HG02870 (cell line): Measurements from ENCODE around the gene GNAQ.

ENCODE experiments used
- ATAC-seq: cut with Tn5 transposase; IDR thresholded peaks from one replicate; pipeline ENCODE4 v1.9.1; 2021; ENCODE audit warnings: mild to moderate bottlenecking, moderate library complexity; ENCODE audit not compliant: unreplicated experiment

GNAQ gene

DNA sequence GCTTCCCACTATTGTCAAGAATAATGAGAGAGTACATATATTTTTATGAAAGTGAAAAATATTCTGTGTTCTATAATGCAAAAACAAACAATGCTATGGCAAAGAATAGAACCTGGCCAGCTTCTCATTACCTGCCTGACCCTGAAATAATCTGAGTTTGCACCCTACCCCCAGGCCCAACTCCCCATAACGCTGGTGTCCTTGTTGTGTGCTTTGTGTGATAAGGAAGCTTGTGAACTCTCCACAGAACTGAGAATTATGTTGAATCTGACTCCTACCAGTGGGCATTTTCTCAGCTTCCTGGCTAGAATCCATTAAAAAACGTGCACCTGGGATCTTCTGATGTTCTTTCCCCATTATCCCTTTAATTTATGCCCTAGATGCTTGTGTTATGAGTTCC lies 205.5 kb downstream of the GNAQ start:
- no peak for ATAC-seq

DNA sequence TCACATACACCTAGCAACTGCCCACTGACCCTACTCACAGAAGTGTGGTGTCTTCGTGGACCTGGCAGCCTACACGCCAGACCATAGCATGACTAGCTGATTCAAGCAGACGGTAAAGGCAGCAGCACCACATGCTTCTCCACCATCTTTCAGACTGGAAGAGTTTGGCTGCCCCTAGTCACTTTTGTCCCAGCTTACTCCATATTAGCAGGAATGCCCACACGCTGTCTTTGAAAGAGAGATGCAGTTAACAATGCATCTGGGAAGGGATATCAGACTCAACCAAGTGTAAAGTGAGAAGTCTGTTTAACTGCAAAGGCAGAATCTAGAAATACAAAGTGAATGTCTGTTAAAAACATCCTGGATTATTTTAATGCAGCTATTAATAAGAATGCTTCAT lies 206.2 kb downstream of the GNAQ start:
- ATAC-seq, result no peak

DNA sequence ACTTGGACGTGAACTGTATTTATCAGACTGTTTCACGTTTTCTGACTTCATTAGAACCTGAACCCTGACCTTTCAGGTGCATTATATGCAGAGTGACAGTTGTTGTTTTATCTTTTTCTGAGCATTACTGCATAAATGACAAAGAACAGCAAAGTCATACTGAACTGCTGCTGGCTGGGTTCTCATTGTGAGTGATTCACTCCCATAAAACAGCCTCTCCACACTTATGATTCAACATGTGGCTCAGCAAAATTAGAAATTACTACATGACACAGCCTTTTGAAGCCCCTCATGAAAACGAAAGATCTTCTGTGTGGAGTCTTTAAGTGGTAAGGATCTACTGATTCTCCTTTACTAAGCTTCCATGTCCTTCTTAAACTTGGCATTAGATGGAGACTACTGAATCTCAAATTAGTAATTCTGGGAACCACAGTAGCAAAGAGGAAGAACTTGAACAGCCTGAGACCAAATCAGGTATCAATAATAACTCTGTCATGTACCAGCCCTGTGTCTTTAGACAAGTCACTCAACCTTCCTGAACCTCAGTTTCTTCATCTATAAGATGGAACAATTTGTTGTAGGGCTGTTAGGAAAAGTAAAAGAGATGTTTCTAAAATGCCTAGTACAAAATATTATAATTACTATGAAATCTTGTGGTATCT lies 211.2 kb downstream of the GNAQ start:
- no peak for ATAC-seq

DNA sequence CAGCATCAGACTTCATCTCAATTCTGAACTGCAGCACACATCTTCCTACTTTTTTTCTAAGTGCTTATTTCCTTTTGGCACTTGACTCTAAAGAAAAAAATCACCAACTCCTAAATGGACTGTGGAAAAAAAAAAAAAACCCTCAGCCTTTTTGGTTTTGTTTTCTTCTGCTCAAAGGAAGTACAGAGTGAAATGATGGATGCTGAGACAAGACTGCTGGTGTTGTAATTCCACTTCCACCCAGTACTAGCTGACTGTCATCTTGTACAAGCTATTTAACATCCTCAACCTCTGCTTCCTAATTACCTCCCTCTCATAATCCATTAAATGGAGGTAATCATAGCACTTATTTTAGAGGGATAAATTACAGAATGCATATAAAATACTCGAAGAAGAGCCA lies 212.0 kb downstream of the GNAQ start:
- no peak for ATAC-seq

DNA sequence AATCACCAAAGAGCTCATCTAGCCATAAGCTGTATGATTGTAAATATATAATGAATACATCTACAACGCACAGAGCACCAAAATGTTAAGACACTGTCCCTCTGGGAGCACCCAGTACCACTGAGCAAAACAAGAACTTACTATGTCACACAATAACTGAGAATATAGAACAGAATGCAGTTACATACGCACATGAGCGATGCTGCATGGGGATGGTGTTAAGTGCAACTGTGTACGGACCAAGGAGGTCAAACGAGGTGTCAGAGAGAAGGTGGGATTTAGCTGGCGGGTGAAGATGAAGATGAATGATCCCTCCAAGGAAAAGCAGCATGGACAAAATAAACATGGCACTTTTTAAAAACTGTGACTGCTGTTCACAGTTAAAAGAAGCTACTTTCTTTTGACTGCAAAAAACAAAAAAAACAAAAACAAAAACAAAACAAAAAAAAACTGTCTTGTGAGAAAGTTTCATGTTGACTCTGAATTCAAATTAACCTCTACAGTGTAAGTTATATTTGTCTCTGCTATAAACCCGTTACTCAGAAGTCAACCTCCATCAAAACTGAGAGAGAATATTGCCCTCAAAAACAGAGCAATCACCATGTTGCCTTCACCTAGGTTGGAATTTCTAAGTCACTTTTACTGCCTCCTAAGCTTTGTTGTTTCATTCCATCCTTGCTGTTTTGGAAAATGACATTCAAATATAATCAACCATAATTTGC lies 213.9 kb downstream of the GNAQ start:
- ATAC-seq, result peak; percentile 58

DNA sequence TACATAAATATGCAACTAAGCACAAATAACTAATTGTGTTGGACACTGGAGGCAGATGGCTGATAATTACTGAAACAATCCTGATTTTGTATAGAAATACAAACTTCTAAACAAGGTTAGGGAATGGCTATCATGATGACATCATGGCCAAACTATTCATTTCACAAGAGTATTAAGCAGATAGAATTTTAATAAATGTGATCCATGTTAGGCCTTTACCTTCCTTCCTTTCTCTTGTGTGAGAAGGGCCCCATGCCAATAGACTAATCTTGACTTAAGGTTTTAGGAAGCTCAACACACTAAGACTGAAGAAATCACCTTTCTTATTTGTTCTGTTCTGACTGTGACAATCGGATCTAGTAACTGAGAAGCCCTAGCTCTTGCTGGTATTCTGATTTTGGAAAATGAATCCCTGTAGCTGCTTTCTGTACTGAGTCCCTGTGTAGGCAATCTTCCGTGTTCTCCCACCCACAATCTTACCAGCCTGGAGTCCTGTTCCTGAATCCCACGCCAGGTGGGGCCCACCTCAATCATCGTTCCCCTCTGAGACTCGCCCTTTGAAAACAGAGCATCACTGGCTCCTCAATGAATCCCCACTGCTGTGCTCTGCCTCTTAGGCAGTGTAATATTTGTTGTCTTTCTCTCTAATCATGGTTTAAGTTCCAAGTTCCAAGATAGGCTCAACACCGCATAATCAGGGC lies 214.8 kb downstream of the GNAQ start:
- ATAC-seq, result no peak

DNA sequence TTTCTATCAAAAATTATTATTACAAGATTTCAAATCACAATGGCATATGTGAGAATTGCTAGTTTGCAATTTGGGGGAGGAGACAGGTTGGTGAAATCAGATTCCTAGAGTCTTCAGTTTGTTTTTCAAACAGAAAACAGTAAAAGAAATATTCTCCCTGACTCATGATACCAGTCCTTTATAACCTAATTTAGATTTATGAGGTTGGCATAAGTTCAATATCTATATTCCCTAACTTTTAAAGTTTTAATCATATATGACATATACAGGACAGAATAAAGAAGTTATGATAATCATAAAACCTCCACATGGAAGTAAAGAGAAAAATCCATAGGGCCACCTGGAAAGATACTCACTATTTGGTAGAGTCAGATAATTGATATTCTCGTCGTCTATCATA lies 216.4 kb downstream of the GNAQ start:
- no peak for ATAC-seq

DNA sequence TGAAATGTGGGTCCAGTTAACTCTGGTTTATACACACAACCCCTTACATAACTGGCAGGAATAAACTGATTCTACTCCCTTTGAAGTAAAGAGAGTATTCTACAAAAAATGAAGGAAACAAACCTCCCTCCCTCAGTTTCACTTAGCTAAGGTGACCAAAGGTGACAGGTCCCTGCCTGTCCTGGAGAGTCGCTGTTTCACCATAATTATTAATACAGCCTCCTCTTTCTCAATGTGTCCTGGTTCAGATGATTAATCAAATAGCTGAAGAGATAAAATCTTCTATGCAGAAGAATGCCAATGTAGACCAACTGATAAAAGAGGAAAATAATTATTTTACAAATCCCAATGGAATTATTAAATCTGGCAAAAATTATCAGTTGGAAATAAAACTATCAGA lies 219.8 kb downstream of the GNAQ start:
- no peak for ATAC-seq

DNA sequence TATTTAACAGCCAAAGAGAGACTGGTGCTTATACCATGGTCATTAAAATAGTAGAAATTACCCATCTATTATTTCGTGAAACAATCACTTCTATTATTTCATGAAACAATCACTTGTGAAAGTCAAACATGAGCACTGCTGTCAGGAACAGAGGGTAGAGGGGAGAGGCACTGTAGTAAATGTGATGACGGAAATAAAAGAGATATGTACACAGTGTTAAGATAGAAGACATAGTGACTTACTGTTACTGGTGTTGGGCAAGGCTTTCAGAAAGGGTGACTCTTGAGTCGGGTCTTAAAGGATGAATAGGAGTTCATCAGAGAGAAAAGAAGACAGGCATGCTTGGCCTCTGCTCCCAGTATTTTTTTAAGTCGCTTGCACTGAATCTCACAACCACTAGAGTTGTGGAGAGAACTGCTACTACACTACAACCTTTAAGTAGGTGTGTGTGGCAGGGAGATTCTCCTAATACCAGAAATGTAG lies 220.9 kb downstream of the GNAQ start:
- ATAC-seq, result no peak

DNA sequence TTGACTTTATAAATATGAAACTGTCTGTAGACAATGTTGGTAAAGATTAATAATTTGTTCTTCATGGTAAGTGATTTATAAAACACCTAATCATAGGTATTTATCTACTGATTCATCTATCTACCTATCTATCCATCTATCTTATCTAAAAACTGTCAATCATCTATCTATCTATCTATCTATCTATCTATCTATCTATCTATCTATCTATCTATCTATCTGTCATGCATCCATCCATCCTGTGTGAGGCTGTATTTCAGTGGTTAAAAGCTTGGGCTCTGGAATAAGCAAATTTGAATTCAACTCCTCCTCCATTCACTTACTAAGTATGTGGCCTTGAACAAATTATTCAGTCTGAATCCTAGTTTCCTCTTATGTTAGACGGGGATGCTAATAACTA lies 221.6 kb downstream of the GNAQ start:
- no peak for ATAC-seq

DNA sequence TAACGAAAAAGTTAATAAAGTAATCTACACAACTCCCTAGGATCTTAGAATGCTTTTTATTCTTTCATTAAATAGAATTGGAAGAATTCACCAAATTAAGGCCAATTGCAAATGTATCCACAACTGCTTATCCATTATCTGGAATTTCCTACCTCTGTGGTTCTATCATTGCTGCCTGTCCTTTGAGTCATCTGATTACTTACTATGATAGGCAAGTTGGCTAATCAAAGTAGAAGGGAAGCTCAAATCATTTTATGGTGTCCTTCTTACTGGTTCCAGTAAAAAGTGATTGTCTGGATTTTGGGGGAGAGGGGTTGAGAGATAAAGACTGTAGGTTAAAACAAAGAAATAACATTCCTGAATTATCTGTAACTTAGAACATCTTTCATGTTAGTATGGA lies 222.1 kb downstream of the GNAQ start:
- ATAC-seq, result no peak

DNA sequence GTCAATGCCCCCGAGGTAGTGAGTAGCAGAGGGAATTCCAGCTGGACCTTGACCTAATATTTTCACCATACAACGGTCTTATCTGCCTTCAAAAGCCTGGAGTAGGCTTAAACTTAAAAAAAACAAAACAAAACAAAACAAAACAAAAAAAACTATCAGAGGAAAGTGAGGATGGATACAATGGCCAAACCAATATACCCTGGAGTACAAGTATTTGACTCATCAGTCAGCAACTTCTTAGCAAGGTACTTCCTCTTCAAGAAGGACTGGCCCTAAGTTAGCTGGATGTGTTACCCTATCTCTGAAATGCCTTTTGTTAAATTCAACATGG lies 222.9 kb downstream of the GNAQ start:
- no peak for ATAC-seq

DNA sequence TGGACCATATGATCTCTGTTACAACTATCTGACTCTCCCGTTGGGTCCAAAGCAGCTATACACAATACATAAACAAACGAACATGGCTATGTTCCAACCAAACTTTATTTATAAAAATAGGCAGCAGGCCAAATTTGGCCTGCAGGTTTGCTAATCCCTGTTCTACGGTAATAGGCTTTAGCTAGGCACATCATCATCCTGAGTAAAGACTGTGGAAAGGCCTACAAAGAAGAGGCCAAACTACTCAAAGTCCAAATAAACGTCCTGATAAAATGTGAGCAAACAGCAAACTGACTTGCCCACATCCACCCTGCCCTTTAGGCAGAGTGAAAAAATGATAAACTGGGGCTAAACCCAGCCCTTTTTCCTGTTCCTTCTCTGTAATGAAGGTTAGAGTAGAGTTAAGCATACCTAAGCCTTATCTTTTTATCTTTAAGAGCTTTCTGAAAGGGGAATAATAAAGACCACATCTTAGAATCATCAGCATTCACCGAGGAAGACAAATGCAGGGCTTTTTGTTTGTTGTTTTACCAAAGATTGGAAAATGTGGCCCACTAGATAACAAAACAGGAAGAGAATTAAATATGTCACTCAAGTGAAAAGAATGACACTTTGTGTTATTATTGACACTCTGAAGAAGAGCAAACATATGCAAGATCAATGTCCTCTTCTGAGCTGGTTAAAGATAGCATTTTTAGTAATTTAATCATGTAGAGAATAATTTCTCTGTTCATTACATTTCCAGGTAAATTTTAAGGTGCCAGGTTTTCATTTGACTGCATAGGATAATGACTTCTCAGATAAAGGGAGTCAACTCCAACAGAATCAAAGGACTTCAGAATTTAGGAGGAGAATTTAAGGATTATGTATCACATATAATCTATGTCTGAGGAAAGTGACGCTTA lies 223.5 kb downstream of the GNAQ start:
- ATAC-seq, result no peak

DNA sequence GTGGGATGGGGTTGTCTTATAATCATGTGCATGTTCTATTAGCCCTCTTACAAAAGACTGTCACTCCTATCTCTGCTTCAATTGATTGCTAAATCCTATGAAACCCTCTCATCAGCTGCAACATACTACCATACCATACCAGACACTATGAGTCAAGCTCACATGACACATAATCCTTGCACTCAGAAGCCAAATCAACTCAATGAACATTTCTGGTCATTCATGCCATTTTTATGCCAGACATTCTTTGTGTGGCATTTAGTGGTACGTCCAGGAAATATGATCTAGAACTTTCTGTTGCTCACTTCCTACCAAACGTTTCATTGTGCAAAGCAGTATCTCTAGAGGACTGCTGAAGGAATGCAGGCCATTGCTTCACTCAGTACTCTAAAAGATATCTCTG lies 224.3 kb downstream of the GNAQ start:
- ATAC-seq, result no peak

DNA sequence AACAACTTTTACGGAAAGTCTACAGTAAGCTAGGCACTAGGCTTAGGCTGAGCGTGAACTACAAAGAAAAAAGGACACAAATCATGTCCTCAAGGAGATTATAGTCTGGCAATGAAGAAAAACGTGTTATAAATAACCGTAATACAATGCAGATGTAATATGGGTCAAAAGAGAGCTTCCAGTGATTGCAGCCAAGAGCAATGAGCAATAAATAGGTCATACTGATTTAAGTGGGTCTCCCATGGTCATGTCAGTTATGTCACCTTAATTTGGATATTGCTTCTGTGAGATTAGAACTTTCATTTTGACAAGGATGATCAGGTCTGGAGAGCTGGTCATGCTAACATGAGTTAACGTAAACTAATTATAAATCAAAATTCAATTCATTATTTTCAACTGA lies 224.9 kb downstream of the GNAQ start:
- ATAC-seq, result no peak

DNA sequence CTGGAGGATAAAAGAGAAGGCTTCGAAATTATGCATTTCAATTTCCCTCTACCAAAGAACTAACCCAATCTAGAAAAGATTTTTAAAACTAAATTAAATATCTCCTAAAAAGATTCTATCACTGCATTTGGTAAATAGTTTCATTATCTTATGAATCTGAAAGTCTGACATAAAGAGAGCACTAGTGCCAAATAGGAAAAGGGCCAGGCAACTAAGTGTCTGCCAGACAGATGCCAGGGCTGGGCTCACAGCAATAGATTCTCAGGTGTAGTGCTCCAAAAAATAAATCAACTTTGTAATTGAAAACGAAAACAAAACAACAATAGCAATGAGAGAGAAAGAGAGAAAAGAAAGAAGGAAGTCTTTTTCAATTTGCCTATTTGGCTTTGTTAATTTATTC lies 225.8 kb downstream of the GNAQ start:
- ATAC-seq, result no peak

DNA sequence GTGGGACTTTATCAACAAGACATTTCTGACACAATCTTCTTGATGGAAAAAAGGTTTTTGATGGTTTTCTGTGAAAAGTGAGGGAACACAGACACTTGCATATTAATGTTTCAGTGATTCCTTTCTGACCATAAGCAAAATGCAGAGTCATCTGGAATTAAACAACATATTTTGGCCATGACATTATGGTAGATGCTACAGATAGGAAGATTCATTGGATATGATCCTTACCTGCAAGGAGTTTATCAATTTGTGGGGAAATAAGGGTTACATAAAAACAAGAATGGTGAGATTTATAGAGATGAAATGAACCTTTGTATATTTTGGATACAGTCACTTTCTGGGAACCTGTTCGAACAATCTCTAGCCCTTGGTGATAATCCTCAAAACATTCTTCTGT lies 228.2 kb downstream of the GNAQ start:
- ATAC-seq, result no peak

DNA sequence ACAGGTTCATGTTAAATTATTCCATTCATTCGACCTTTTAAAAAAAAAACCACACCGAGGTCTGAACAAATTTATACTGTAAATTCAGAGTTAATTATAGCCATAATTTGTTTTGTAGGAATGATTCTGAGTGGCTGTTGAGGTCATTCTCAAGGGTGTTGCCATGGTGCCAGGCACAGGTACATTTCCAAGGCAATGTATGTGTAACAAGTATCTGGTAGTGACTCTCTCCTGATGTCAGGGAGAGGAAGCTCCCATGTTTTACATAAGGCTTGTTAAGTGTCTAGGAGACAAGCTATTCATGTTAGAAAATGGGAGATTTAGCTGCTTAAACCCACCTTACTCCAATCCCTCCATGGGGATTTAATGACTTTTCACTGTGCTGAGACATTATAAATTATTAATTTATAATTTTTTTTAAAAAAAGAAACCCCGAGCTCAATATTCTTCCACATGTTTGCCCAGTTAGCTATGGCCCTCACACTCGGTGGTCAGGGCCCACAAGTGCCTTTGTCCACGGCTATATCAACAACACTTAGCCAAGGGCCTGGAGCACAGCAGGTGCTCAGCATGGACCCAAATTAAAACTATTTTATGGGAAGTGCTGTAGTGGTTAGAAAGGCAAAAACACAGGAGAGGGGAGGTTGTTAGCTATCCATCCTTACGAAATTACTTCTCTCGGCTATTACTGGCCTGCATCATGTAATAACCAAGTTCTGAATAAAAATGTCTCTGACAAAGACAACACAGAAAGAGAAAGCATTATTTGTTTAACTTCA lies 228.9 kb downstream of the GNAQ start:
- no peak for ATAC-seq

DNA sequence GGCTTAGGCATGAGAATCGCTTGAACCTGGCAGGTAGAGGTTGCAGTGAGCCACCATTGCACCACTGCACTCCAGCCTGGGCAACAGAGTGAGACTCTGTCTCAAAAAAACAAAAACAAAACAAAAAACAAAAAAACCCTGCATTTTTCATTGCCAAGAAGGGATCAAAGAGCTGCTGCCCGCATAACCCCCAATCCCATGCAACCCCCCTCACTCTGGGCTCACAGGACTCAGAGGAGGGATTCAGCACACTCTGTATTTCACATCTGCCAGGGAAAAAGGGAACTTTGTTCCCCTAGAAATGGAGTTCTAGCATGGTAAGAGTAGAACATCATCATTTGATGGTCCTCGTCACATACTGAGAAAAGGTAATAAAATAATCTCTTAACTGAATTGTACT lies 229.5 kb downstream of the GNAQ start:
- ATAC-seq, result no peak

DNA sequence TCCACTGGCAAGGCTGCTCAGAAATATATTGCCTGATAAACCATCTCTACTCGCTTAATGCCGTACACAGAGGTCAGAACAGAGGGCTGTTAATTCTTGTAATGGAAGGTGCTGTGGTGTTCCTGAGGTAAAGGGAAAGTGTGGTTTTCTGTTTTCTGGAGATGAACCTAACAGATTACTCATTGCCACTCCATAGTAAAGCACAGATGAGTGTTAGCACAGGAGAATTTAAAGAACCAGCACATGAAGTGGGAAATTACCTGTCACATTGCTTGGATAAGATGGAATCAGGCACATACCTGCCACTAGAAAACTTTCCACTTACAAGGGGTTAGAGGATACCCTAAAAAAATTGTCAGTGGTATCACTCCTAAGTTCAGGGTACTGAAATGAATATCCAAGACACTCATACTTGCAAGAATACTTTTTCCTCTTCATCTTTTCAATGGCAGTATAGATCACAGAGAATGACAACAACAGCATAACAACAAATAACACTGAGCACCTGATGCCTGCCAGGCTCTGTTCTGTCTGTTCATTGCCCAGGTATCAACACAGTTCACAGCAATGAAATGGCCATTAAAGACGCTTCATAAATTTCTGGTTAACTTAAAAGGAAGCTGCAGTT lies 230.6 kb downstream of the GNAQ start:
- ATAC-seq, result no peak
